Stimulated activated CD4-positive, alpha-beta T cell treated with anti-CD3 and anti-CD28 coated beads, Interleukin-2, amount 100 ng/mL, for 24 hours (primary cell): ENCODE data around the gene DNAJB13.
"Not testable (repeated sequence)": the region's sequence is repeated elsewhere in the genome, so short reads cannot be mapped to it uniquely, and the experiment has no call there.

ENCODE experiments used
- DNase-seq, 2 donors: peaks; one replicate each; pipeline ENCODE4 v3.0.0-alpha.2; 2020

Gene DNAJB13

DNA sequence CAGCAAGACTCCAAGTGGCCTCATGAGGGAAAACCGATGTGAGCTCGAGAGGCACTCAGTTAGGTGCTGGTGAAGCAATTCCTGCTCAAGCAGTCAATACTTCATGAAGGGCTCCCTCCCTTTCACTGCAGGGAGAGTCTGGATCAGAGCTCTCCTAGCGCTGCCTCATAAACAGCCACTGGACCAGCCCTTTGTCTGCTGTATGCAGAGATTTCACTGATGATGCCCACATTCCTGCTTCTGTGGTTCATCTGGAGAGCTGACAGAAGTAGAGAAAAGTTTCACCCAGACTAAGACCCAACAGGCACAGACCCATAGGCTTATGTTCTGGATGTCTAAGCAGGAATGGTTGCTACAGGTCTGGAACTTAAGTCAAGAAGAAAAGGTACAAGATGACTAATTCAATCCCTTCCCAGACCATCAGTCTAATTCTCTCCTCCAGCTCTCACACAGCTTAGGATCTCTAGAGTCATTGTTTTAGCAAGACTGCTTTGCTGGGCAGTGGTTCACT is 27.8 kb downstream of the DNAJB13 start:
- no peak for DNase-seq

DNA sequence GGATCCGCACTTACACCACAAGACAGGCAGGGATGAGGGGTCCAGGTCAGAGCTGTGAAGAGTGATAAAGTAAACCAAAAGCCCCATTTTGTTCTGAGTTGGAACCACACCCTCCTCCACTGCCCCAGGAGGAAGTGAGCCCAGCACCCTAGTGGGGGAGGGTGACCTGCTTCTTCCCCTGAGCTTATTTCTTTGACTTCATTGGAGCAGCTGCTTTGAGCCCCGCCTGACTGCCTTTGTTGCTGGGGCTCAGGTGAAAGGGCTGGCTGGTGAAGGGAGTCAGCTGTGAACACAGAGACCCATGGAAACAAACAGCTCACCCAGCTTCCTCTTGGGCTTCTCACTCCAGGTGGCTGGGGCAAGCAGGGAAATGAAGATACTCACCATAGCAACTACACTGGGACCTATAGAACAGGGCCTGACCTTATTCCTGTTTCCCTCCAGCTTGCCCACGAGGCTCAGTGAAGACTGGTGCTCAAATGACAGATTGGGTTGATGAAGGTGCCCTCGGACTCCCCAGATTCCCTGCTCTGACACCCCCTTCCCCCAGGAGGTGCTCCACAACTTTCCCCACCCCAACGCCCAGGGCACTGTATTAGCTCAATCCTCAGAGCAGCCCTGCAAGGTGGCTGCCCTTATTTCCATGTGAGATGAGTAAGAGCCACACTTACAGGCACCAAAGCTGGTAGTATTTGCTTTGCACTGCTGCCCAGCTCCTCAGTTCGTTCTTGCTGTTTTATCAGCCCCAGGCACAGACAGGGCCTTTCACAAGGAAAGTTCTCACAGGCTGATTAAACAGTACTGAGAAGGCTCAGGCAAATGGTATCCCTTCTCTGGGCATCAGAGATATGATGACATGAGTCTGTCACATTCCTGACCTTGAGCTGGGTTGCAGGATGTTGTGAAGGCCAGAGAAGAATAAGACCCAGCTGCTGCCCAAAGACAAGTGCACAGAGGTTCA is 29.5 kb downstream of the DNAJB13 start:
- DNase-seq: peak; percentile 63 to 65

DNA sequence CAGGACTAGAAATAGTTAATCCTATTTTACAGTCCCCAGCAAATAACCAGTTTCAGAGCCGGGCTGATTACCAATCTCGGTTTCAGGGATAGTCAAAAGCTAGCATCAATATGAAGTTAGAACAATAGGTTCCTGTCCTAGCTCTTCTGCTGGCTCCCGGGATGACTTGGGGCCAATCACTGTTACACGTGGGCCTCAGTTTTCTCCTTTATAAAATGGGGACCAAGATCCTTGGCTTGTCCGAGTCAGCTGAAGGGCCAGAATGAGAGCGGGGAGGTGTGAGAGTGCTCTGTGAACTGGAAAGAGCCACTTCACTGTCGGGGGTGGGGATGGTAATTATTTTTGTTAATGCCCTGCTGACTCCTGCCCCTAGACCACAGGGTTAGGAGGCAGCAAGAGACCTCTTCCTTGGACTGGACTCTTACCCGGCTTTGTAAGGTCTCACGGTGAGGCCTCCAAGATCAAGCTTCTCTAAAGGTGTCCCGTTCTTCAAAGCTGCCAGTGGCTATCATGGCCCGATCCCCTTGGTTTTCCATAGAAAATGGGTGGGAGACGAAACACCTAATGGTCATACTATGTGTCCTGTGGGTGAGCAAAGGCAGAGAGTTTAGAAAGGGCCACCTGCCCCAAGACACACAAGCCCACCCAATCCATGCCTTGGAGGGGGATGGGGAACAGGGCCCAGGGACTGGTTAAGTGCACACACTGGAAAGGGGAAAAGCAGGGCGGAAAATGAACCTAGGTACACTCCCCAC is 30.4 kb downstream of the DNAJB13 start:
- no peak for DNase-seq

- peak; percentile 86 to 91 for DNase-seq
These were observed 31.8 kb downstream of the DNAJB13 start, which contains the start of gene UCP2 for GRCh38 chr11:73982595-73982989. UCP2 (minus strand) TSS chr11:73982843; CDS start chr11:73978378, 4,465 bp downstream.

DNA sequence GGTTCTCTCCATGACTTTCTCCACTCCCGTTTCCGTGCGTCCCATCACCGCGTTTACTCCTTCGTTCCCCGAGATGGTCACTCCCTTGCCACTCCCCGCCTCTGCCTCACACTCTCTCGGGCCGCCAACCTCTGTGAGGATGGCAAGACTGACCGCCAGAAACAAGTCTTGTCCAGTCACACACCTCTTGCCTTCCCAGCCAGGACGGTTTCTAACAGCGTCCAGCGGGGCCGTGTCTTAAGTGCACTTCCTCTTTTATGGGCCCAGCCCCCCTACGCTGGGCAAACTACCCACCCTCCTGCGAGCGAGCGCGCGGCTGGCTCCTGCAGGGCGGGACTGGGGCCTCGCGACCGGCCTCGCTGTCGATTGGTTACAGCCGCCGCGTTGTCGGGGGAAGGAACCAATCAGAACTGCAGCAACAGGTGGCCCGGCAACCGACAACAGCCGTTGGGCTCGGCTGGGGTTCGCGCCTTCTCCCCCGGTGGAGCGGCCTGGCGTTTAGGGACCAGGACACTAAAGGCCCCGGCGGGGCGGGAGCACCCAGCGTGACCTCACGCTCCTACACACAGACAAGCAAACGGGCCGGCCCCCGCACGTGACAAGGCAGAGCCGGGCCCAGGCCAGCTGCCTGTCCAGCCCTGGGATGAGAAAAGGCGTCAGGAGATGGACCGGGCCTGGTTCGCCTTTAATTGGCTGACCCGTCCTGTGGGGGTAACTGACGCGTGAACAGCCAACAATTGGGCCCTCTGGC is 32.3 kb downstream of the DNAJB13 start:
- DNase-seq: peak; percentile 92 to 94

- DNase-seq: no peak
These were observed 33.1 kb downstream of the DNAJB13 start for GRCh38 chr11:73983741-73984538.

GRCh38 chr11:73985661-73986060 is 34.8 kb downstream of the DNAJB13 start:
- not testable (repeated sequence) for DNase-seq

DNA sequence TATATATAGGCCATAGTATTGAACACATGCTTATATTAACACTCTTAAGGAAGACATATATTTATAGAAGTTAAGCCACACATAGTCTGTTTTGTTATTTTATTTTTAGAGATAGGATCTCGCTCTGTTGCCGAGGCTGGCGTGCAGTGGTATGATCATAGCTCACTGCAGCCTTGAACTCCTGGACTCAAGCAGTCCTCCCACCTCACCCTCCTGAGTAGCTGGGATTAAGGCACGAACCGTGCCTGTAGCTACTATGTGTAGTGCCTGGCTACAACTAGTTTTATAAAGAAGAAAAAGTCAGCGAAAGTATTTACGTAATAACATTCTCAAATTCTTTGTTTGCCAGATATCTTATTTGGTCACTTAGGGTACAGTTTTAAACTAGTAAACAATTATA is 37.4 kb downstream of the DNAJB13 start:
- no peak for DNase-seq

DNA sequence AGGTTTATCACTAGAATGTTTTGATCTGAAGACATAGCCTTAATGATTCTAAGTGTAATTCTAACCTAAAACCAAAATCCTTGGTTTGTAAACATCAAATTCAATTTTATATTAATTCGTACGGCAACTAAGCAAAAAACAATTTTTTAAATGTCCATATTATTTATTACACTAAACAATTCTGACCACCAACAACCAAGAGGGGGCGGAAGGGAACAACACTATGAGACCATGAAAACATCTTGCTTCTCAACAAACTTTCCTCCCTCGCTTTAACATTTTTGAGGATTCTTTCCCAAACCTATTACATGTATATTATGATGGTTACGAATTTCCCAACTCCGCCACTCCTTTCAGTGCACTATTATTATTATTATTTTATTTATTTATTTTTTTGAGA is 38.3 kb downstream of the DNAJB13 start:
- DNase-seq: no peak

DNA sequence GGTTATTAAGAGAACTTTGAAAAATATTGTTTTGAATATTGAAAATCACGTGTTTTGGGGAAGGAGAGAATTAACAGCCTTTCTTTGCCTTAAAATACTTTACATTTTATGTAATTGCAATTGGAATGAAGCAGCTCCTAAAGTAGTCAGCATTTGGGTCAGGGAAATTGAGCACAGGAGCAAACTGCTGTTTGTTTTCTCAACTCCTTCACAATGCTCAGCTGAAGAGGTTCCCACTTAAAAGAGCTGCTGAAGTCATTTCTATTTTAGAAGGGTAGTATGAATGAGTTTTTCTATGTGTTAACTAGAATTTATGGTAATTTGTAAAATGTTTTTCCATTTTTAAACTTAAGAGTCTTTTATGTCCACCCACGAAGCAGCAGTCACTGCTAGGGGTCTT is 39.9 kb downstream of the DNAJB13 start:
- no peak for DNase-seq

GRCh38 chr11:73991471-73992006 is 40.7 kb downstream of the DNAJB13 start:
- DNase-seq: no peak

DNA sequence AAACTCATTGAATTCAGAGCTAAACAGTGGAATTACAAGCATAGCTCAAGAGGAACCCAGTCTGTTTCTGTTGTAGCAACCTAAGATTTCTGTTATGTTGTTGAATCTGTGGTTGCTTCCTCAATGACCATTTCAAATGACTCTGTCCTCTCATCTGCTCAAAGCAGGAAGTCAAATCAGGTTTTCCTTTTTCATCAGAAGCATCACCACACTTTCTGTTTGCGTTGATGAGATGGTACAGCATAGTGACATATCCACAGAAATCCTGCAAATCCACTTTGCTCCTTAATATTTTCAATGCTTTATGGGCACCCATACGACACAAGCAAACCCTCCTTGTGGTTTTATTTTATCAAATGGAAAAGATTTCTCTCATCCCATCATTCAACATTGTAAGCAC is 44.4 kb downstream of the DNAJB13 start:
- DNase-seq: no peak

DNA sequence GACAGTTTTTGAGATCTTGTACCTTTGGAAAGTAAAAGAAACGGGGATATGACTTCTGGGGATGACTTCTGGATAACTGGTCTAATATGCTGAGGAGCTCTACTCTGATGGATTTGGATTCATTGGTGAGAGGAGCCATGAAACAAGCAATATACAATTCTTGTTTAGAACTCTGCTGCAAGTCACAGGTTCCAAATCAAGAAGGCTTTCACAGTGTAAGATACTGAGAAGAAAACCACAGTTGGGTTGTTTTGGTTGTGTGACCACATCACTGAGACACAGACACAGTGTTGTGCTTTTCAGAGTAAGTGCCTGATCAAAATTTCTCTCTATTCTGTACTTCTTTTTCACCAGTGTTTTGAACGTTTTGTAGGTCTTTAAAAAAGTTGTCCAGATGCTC is 44.9 kb downstream of the DNAJB13 start:
- no peak for DNase-seq

- DNase-seq: no peak
These were observed 45.4 kb downstream of the DNAJB13 start for GRCh38 chr11:73996161-73996747.

DNA sequence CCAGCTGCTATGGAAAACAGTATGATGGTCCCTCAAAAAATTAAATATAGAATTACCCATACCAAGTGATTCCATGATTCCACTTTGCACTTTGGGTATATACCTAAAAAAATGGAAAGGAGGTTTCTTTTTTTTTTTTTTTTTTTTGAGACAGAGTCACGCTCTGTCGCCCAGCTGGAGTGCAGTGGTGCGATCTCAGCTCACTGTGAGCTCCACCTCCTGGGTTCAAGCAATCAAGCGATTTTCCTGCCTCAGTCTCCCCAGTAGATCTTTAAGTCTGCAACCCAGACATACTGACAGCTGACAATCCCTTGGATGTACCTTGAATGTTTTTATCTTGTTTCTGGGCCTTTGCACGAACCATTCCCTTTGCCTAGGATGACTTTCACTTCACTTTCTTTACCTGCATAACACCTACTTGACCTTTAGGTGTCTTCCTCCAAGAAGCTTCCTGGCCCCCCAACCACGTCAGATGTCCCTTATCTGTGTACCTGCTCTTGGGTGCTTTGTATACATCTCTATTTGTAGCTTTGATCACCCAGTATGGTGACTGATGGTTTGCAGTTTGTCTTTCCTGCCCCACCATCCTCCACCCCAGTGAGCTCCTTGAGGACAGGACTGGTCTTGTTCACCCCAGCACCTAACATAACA is 46.4 kb downstream of the DNAJB13 start:
- no peak for DNase-seq

- no peak for DNase-seq
These were observed 48.2 kb downstream of the DNAJB13 start for GRCh38 chr11:73998846-73999575.

GRCh38 chr11:73999581-74000306 is 48.9 kb downstream of the DNAJB13 start:
- DNase-seq: no peak

DNA sequence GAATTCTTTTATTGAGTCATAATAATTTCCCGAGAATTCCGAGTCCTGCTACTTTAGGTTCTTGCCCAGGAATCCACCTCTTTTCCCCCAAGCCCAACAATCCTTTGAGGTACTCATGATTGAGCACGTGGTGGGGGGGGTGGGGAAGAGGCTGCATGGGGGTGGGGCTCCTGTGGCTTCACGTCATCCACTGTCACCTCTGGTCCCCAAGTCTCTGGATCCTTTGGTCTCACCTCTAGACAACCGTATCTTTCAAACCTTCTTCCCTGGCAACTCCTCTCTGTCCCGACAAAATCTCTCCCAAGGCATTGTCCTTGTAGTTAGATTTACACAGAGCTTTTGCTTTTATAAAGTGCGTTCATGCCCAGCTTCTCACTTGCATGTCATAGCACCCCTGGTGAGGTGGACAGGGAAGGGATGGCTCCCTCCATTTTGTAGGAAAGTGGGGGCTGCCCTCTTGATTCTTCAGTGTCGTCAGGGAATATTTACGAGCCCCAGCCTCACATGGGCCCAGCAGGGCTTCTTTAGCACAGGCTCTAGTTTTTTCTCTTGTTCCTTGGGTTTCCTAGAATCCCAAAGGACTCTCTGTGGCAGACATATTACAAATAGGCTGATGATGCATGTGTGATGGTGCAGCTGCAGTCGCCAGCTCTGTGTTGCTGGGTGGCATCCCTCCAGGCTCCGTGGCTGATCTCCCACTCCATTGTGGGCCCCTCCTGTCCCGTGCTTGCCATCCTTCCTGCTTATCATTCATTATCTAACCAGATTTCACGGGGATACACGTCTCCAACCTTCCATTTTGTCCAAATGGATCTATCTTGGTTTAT is 49.7 kb downstream of the DNAJB13 start:
- DNase-seq: no peak
